Measurements from ENCODE around the gene AEBP2.

GRCh38 chr12:19437996-19438395 is 1.3 kb upstream of the AEBP2 start:
- TF ChIP-seq POLR2A (IDR thresholded peaks at IDR 0.05) = no peak
- no peak for TF ChIP-seq CTCF (IDR thresholded peaks at IDR 0.05)
- TF ChIP-seq POLR2AphosphoS5 (IDR thresholded peaks at IDR 0.05) = no peak
